ENCODE measurements around the gene ADAMTS3. TPM values are rescaled to one million over a fixed set of nuclear protein-coding genes. Genes with fewer than 3 reads are reported as not detected.
"Not testable (repeated sequence)": the region's sequence is repeated elsewhere in the genome, so short reads cannot be mapped to it uniquely, and the experiment has no call there.

Gene ADAMTS3
- total RNA-seq, 1 donor from 2014 or later: 0.89 TPM

DNA sequence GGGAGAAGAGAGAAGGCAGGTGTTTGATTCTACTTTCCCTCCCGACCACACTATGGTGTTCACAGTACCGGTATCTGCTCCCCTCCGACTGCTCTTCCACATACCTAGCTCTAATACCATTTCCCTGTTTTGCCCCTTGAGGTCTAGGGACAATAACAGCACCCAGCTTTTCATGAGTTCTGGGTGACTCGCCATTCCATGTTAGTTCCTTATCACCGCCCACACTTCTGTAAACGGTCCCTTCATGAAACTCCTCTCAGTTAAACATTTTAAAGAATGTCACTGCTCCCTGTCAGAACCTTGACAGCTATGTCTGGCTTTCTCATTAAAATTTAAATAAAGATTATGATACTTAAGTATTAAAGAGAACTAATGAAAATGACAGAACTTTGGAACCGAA lies 136.7 kb downstream of the ADAMTS3 start:
- no peak overlapping the region for H3K4me3 Mint-ChIP-seq (ENCODE audit: low read depth)
- no peaks in the 10 kb centered on the region for H3K27me3 Mint-ChIP-seq
- TF ChIP-seq, protein P1, sequence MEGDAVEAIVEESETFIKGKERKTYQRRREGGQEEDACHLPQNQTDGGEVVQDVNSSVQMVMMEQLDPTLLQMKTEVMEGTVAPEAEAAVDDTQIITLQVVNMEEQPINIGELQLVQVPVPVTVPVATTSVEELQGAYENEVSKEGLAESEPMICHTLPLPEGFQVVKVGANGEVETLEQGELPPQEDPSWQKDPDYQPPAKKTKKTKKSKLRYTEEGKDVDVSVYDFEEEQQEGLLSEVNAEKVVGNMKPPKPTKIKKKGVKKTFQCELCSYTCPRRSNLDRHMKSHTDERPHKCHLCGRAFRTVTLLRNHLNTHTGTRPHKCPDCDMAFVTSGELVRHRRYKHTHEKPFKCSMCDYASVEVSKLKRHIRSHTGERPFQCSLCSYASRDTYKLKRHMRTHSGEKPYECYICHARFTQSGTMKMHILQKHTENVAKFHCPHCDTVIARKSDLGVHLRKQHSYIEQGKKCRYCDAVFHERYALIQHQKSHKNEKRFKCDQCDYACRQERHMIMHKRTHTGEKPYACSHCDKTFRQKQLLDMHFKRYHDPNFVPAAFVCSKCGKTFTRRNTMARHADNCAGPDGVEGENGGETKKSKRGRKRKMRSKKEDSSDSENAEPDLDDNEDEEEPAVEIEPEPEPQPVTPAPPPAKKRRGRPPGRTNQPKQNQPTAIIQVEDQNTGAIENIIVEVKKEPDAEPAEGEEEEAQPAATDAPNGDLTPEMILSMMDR (IDR thresholded peaks at IDR 0.05; ENCODE audit: unreplicated experiment): no peak
- H3K4me1 Mint-ChIP-seq (ENCODE audit: low read depth): no peaks in the 10 kb centered on the region
- no peak overlapping the region for H3K27ac Mint-ChIP-seq
- no peaks in the 10 kb centered on the region for H3K9me3 Mint-ChIP-seq (ENCODE audit: low read depth)
- H3K36me3 Mint-ChIP-seq (ENCODE audit: insufficient read depth): no peaks in the 10 kb centered on the region
- DNase-seq (ENCODE audit: low spot score, unreplicated experiment): no peak

DNA sequence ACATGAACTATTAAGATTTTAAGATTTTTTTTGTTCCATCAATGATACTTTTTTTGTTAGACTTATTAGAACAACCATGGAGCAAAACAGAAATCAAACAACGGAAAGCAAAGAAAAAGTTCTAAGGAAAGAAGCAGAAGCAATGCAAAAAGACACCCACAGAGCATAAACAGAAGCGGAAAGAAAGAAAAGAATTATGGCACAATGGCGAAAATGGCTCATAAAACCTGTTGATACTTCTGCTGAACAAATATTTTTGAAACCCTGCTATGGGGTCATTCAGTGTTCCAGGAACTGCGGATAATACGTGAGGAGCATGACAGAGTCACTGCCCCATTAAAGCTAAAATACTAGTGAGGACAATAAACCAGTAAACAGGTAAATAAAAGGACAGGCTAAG lies 138.0 kb downstream of the ADAMTS3 start:
- no peaks in the 10 kb centered on the region for H3K36me3 Mint-ChIP-seq (ENCODE audit: insufficient read depth)
- H3K4me3 Mint-ChIP-seq (ENCODE audit: low read depth): no peak overlapping the region
- no peaks in the 10 kb centered on the region for H3K4me1 Mint-ChIP-seq (ENCODE audit: low read depth)
- DNase-seq (ENCODE audit: low spot score, unreplicated experiment): no peak
- H3K27ac Mint-ChIP-seq: no peak overlapping the region
- H3K27me3 Mint-ChIP-seq: no peaks in the 10 kb centered on the region
- TF ChIP-seq, protein P1 (IDR thresholded peaks at IDR 0.05; ENCODE audit: unreplicated experiment): no peak
- no peaks in the 10 kb centered on the region for H3K9me3 Mint-ChIP-seq (ENCODE audit: low read depth)

DNA sequence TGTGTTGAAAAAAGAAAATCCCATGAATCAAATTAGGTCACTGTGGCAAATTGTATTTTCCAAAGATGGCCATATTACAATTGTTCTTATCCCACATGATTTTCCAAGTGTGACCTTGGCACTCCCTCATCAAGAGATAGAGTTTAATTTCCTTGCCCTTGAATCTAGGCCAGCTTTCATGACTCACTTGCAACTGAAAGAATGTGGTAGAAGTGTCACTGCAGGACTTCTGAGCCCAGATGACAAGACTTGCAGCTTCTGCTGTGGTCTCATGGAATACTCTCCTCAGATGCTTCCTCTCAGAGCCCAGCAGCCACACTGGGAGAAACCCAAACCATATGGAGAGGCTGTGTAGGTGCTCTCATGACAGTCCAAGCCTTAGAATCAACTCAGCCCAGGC lies 139.0 kb downstream of the ADAMTS3 start:
- TF ChIP-seq, protein P1 (IDR thresholded peaks at IDR 0.05; ENCODE audit: unreplicated experiment): no peak
- no peak overlapping the region for H3K27ac Mint-ChIP-seq
- H3K36me3 Mint-ChIP-seq (ENCODE audit: insufficient read depth): no peaks in the 10 kb centered on the region
- H3K9me3 Mint-ChIP-seq (ENCODE audit: low read depth): no peaks in the 10 kb centered on the region
- no peak overlapping the region for H3K4me3 Mint-ChIP-seq (ENCODE audit: low read depth)
- no peaks in the 10 kb centered on the region for H3K27me3 Mint-ChIP-seq
- H3K4me1 Mint-ChIP-seq (ENCODE audit: low read depth): no peaks in the 10 kb centered on the region
- no peak for DNase-seq (ENCODE audit: low spot score, unreplicated experiment)

DNA sequence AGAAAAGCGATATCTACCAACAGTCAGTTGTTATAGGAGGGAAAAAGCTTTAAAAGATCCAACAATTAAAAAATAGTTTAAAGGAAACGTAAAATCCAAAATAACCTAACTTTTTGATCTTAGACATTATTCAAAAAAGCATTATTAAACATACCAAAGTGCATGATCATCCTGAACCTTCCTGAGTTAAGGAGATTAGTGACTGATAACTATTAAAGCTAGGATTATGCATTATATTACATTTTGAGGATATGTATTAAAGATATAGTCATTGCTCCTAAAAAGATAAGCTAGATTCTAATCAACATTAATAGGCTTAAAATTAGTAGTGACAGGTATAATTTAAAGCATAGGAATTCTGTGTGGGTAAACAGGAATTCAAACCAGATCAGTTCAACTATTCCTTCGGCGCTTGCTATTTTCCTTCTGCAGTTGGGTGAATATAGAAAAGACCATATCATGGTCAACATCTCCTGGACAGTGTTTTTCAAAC lies 139.6 kb downstream of the ADAMTS3 start:
- Mint-ChIP-seq H3K36me3 (ENCODE audit: insufficient read depth) (no peaks in the 10 kb centered on the region), H3K9me3 (ENCODE audit: low read depth) (no peaks in the 10 kb centered on the region), H3K4me3 (ENCODE audit: low read depth) (no peak overlapping the region), H3K27me3 (no peaks in the 10 kb centered on the region), H3K4me1 (ENCODE audit: low read depth) (no peaks in the 10 kb centered on the region), H3K27ac (no peak overlapping the region)
- DNase-seq (ENCODE audit: low spot score, unreplicated experiment): no peak
- TF ChIP-seq, protein P1 (IDR thresholded peaks at IDR 0.05; ENCODE audit: unreplicated experiment): no peak

GRCh38 chr4:72427057-72427456 lies 142.0 kb downstream of the ADAMTS3 start:
- TF ChIP-seq, protein P1 (IDR thresholded peaks at IDR 0.05; ENCODE audit: unreplicated experiment): no peak
- Mint-ChIP-seq H3K4me3 (ENCODE audit: low read depth) (no peak overlapping the region), H3K27me3 (no peaks in the 10 kb centered on the region), H3K4me1 (ENCODE audit: low read depth) (no peaks in the 10 kb centered on the region), H3K9me3 (ENCODE audit: low read depth) (no peaks in the 10 kb centered on the region), H3K36me3 (ENCODE audit: insufficient read depth) (no peaks in the 10 kb centered on the region), H3K27ac (no peak overlapping the region)
- no peak for DNase-seq (ENCODE audit: low spot score, unreplicated experiment)

GRCh38 chr4:72425908-72426307 lies 143.1 kb downstream of the ADAMTS3 start:
- H3K36me3 Mint-ChIP-seq (ENCODE audit: insufficient read depth); DNase-seq (ENCODE audit: low spot score, unreplicated experiment); H3K27ac Mint-ChIP-seq; H3K27me3 Mint-ChIP-seq; H3K9me3 Mint-ChIP-seq (ENCODE audit: low read depth); H3K4me1 Mint-ChIP-seq (ENCODE audit: low read depth); H3K4me3 Mint-ChIP-seq (ENCODE audit: low read depth): not testable (repeated sequence)

All from progenitor cell of endocrine pancreas (in vitro differentiated cells).